ENCODE results near the gene CACHD1.

CACHD1 gene

GRCh38 chr1:64525116-64525686 is 55.3 kb downstream of the CACHD1 start:
- DNase-seq: no peak

- no peak for DNase-seq
These were observed 56.4 kb downstream of the CACHD1 start for GRCh38 chr1:64526312-64526711.

GRCh38 chr1:64527165-64527564 is 57.2 kb downstream of the CACHD1 start:
- no peak for DNase-seq

- no peak for DNase-seq
These were observed 57.9 kb downstream of the CACHD1 start for GRCh38 chr1:64527786-64528185.

- DNase-seq: no peak
These were observed 61.2 kb downstream of the CACHD1 start for GRCh38 chr1:64530969-64531692.

GRCh38 chr1:64532646-64533045 is 62.7 kb downstream of the CACHD1 start:
- no peak for DNase-seq

GRCh38 chr1:64535938-64536835 is 66.3 kb downstream of the CACHD1 start:
- peak; percentile 80 for DNase-seq

GRCh38 chr1:64536836-64537490 is 67.0 kb downstream of the CACHD1 start:
- DNase-seq: no peak

GRCh38 chr1:64537942-64538341 is 68.0 kb downstream of the CACHD1 start:
- DNase-seq: no peak

- no peak for DNase-seq
These were observed 68.5 kb downstream of the CACHD1 start for GRCh38 chr1:64538389-64538788.

- no peak for DNase-seq
These were observed 69.4 kb downstream of the CACHD1 start for GRCh38 chr1:64539289-64539688.

- no peak for DNase-seq
These were observed 69.9 kb downstream of the CACHD1 start for GRCh38 chr1:64539781-64540218.

- DNase-seq: no peak
These were observed 70.4 kb downstream of the CACHD1 start for GRCh38 chr1:64540265-64540791.

GRCh38 chr1:64542118-64542517 is 72.2 kb downstream of the CACHD1 start:
- no peak for DNase-seq

GRCh38 chr1:64543831-64544230 is 73.9 kb downstream of the CACHD1 start:
- DNase-seq: no peak

- no peak for DNase-seq
These were observed 75.4 kb downstream of the CACHD1 start for GRCh38 chr1:64545118-64545843.

GRCh38 chr1:64546013-64546412 is 76.1 kb downstream of the CACHD1 start:
- DNase-seq: no peak

GRCh38 chr1:64549464-64550239 is 79.7 kb downstream of the CACHD1 start:
- no peak for DNase-seq

GRCh38 chr1:64550510-64550909 is 80.6 kb downstream of the CACHD1 start:
- no peak for DNase-seq

- DNase-seq: no peak
These were observed 81.1 kb downstream of the CACHD1 start for GRCh38 chr1:64550946-64551605.

- DNase-seq: no peak
These were observed 83.4 kb downstream of the CACHD1 start for GRCh38 chr1:64553285-64553684.

All from NCI-H1694 (cell line).